Epidermal melanocyte (primary cell): ENCODE results near the gene LYZL1.
"Not testable (repeated sequence)": the region's sequence is repeated elsewhere in the genome, so short reads cannot be mapped to it uniquely, and the experiment has no call there.

Source experiments
- DNase-seq: peaks from one replicate; pipeline ENCODE4 v3.0.0; 2011; ENCODE audit warnings: low spot score; ENCODE audit not compliant: insufficient read length

LYZL1 gene

DNA sequence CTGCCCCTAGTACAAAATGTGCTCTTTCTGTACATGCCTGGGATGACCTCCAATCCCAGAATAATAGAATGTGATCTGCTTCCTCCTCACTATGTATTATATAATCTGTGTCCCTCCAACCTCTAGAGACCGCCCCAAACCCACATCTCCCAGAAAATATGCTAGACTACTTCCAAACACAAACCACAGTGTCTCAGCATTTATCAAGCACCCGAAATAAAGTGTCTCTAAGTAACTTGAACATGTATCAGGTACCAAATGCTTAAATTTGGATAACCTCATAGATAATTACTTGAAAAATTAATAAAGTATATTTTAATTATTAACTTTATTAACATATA, 16.1 kb downstream of the LYZL1 start:
- DNase-seq: no peak

DNA sequence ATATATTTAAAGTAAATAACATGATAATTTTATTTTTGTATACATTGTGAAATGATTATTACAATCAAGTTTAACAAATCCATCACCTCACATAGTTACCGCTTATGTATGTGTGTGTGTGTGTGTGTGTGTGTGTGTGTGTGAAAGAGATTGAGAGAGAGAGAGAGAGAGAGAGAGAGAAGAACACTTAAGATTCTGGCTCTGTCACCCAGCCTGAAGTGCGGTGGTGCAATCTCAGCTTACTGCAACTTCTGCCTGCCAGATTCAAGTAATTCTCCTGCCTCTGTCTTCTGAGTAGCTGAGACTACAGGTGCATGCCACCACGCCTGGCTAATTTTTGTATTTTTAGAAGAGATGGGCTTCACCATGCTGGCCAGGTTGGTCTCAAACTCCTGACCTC, 17.8 kb downstream of the LYZL1 start:
- DNase-seq: no peak

DNA sequence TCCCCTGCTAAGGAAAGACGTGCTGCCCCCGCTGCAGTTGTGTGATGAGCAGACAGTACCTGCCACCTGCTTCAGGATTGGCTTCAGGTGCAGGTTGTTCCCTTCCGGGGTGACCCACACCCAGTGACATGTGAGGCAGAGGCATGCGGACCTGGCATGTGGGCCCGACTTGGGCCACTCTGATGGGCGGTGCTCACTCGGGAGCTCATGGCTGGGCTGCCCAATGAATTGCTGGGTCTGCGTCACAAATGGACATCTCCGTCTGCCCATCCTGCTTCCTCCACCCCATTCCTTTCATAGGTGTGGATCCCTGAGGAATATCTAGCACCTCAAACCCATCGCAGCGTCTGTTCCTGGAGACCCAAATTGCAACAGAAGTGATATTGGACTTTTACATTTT, 19.3 kb downstream of the LYZL1 start:
- not testable (repeated sequence) for DNase-seq

DNA sequence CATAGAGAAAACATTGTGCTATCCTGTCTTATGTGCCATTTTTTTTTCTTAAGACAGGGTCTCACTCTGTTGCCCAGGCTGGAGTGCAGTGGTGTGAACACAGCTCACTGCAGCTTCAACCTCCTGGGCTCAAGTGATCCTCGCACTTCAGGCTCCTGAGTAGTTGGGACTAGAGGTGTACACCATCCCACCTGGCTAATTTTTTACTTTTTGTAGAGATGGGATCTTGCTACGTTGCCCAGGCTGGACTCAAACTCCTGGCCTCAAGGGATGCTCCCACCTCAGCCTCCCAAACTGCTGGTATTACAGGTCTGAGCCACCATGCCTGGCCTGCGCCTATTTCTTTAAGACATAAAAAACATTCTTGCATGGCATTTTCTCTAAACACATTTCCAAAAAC, 20.6 kb downstream of the LYZL1 start:
- no peak for DNase-seq

DNA sequence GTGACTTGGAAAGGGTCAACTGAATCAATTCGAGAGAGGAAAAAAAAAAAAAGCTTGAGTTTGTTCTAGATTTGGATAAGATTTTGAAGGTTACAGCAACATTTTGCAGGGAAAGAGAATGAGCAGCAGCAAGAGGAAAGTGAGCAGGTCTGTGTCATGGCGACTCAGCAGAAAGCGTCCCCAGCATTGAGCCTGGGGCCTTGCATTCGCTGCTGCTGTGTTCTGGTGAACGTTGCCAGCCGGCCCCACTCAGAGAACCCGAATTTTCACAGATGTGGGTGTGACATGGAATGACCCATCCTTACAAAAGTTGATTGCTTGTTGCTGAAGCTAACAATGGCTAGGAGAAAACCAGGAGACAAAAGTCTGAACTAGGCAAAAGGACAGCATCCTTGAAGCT, 21.6 kb downstream of the LYZL1 start:
- not testable (repeated sequence) for DNase-seq

DNA sequence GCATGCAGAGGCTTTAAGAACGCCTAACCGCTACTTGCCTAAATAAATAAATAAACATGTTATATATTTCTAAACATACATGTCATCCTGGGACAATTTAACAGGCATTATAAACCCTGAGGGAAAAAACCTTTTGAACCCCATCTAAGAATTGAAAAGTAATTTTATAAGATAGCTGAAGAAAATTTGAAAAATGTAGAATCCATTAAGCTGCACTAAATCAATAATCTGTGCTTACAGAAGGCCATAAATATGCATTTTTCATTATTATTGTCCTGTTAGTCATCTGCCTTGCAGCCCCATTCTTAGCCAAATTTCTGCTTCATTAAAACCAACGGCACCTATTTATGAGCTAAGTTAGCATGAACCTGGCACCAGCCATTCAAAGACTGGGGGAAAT, 24.2 kb downstream of the LYZL1 start:
- DNase-seq: no peak

DNA sequence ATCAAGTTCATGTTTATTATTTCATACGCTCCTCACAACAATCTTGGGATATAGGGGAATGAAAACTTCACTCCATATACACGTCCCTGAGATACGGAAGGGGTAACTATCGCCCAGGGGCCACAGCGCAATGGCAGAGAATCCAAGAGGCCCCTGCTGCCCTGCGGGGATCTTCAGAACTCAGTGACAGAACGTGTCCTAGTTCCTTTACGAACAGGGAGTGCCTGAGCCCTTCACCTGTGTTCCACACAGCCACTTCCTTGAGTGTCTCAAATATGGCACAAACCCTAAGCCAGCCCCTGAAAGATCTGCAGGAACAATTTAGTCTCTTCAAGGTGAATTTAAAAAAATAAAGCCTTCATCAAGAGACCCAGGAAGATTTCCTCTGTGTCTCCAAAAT, 25.9 kb downstream of the LYZL1 start:
- DNase-seq: no peak

DNA sequence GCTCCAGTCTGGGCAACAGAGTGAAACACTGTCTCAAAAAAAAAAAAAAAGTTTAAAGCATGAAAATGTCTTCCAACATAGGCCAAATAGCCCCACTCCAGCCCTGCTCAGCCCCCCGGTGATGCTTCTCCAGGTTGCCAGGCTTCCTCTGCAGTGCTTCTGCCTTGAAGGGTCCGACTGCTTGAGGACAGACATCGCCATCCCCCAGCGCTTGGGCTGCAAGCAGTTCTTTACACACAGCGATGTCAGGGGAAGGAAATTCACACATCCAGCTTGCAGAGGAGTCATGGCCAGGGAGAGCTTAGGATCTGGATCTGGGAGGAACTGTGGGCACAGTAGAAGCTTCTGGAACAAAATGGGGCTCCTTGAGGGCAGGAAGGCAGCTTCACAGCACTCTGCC, 26.9 kb downstream of the LYZL1 start:
- no peak for DNase-seq

DNA sequence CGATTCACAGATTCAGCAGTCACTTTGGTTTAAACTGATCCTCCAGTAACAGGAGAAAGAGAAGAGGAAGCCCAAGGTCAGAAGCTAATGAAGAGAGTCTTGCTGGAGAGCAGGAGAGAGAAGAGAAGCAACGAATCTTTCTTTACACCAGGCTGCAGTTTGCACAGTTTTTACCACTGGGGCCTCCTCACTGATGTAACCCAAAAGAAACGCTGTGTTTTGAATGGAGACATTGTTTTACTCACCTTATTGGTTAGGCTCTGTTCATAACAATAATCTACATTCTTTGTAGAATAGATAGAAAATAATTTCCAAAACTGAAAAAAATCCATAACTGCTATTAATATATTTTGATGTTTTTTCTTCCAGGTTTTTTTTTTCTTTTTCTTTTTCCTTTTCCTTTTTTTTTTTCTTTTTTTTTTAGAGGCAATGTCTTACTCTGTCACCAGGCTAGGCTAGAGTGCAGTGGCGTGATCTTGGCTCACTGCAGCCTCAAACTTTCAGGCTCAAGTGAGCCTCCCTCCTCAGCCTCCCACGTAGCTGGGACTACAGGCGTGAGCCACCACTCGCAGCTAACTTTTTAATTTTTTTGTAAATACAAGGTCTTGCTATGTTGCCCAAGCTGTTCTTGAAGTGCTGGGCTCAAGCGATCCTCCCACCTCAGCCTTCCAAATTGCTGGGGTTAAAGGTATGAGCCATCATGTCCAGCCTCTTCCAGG, 27.6 kb downstream of the LYZL1 start:
- DNase-seq: no peak

DNA sequence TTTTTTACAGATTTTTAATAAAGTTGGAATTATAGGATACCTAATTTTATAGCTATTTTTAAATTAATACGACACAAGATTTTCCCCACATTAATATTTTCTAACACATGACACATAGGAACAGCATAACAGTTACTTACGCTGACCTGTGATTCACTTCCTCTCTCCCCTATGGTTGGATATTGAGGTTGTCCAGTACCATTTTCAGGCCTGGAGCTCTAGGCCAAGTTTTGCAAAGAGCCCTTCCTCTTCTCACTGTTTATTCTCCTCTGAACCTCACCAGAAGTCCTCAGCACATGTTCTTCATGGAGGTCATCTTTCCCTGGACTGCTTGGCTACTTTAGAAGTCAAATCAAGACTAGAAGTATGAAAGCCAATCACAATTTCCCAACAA, 28.2 kb downstream of the LYZL1 start:
- no peak for DNase-seq

DNA sequence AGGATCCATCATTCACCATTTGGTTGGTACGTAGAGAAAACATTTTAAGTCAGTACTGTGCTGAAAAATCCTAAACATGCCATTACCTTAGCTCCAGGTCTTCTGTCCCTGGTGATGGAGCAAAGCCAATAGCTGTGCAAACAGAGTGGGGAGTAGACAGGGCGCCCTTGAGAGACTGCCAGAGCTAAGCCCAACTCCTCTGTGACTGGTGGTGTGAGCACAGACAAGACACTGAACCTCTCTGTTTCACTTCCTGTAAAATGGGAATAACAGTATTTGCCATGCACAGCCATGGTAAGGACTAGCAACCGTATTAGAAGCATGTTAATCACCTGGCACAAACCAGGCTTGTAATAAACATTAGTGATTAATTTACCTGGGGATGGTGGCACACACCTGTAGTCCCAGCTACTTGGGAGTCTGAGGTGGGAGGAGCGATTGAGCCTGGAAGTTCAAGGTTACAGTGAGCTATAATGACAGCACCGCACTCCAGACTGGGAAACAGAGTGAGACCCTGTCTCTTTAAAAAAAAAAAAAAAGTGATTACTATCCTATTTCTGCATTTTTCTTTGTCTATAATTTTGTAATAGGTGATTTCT, 28.7 kb downstream of the LYZL1 start:
- DNase-seq: no peak

DNA sequence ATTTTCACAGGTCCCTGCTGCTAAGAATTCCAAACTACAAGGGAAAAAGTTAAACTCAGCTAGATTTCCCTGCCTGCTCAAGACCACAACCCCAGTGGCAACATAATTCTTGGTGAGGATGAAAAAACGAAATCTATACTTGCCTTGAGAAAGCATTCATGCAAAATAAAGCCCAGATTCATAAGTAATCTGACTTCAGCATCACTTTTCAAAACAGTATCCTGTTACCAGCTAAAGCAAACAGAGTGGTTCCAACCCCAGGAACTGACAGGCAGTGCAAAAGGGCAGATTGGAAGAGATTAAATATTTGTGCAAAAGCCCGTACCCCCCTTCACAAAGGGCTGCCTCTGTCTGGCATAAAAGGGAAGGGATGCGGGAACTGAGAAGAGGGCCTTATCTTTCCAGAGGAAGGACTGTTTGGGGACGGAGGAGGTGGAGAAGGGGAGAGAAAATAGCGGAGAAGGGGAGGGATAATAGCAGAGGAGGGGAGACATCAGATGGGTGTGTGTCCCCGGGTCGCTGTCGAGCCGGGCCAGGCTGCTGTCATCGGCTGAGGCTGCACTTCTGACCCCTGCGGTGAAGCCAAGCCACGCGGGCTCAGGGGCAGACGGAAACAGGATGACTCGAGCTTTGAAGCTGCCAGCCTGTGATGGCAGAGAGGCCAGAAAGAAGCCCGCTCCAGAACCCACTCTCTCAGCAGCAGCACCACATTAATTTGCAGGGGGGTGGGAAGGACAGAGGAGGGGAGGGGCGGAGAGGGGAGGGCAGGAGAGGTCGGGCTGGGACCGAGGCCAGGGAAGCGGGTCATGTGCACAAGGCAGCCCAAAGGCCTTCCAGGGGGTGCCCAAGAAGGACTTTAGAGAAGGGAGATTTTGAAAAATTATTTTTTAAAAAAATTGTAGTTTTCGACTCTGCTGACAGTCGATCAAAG, 29.5 kb downstream of the LYZL1 start:
- not testable (repeated sequence) for DNase-seq

DNA sequence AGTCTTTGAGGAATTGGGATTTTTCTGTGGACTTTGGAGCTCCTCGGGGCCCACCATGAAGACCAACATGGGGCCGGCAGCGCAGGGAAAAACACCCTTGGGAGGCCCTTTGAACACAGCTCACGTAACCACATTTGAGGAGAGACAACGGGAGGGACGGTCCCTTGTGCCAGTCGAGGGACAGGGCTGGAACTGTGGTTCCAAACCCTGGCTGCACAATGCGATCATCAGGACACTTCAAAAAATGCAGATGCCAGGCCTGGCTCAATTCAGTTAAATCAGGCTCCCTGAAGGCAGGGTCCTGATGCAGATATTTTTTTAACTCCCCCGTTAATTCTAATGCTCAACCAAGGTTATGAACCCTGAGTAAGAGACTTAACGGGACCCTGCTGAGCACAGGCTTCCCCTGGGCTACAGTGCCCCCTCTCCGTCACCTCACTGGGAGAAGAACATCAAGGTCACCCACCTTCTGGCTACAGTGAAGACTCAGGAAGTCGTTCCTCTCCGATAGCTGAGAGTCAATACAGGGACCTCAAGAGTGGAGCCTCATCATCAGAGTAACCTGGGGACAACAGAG, 30.4 kb downstream of the LYZL1 start:
- no peak for DNase-seq

DNA sequence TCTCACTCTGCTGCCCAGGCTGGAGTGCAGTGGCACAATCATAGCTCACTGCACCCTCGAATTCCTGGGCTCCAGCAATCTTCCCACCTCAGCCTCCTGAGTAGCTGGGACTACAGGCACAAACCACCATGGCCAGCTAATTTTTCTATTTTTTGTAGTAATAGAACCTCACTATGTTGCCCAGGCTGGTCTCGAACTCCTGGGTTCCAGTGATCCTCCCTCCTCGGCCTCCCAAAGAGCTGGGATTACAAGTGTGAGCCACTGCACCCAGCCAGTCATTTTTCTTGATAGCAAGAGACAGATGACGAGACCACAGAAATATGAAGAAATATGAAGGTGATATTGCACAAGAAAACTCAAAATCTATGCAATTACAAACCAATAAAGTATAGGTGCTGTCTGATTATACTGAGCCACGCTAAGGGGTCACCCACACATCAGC, 31.8 kb downstream of the LYZL1 start:
- DNase-seq: not testable (repeated sequence)

DNA sequence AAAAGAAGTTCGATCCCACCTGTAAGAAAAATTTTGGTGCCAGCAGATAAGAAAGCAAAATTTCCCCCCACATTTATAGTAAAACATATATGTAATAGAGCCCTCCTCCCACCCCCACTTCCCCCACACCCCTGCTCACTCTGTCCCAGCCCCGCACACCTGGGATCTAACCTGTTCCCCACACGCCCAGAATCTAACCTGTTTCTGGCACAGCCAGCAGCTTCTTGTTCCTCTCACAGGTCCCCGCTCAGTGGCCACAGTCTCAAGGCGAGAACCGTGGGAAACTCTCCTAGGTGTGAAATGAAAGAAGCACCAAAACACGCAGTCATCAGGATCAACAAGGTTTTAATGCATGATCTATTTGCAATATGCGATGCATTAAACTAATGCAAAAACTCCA, 32.8 kb downstream of the LYZL1 start:
- DNase-seq: no peak

DNA sequence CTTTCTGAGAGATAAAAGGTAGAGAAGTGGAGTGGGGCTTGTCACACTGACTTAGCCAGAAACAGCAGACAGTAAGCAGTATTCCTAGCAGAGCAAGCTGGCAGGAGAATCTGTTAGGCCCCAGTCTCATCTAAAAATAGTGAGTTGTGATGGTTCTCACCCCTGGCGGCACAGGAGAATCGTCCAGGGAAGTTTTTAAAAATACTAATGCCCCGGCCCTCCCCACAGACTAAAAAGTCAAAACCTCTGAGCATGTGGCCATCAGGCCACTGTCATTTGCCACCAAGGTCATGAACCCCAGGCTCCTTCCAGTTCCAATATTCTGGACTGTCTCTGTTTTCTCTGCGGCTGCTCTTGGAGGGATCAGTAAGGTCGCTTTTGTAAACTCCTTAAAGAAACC, 34.0 kb downstream of the LYZL1 start:
- no peak for DNase-seq

DNA sequence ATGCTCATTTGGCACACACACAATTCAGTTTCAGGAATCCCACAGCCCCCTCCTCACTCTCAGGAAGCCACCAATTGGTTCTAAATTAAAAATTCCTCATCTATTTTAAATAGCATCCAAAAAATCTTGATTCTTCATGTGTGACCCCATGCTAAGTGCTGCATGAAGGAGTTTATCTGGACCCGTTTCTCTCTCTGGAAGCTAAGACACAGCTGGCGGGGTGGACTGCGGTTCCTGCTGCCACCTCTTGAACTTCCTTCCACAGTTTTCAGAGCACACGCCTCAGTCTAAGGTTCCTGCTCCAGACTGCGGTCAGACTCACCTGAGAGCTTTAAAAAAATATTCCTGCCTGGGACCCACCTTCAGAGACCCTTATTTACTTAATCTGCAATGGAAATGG, 34.5 kb downstream of the LYZL1 start:
- DNase-seq: no peak

DNA sequence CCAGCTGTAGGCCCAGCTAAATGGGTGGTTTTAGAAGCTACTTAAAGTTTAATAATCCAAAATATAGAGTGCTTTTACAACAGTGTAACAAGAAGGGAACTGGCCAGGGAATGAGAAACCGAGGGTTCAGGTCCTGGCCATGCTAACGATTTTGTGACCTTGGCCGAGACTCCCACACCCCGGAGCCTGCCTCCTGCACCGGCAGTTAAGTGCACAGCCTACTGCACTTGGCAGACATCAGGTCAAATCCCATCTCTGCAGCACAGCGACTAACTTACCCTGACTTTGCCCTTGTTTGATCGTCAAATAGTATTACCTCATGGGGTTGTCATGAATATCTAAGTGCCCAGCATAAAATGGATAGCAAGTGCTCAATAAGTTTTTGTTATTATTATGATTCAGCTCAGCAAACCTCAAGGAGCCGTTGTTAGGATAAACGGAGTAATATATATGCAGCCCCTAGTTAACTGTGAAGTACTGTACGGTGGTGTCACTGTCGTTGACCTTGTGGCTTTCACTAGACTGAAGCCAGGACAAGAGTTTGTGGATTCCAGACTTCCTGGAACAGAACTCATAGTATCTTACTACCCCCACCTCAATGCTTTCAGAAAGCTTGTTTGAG, 35.5 kb downstream of the LYZL1 start:
- no peak for DNase-seq

DNA sequence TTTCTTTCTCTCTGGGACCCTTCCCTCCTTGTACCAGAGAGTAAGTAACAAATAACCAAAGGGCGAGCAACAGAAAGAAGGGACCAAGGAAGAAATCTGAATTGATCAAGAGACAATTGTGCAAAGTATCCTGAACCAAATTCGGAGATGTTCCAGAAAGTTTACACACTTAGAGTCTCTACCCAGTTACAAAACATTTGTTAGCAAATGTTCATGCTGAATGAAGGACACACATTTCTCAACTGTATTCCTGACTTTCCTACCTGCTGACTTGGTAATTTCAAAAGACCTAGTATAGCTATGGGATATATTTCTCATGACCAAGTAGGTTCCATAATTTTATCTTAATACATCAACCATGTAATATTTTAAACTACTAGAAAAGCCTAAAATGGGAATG, 37.4 kb downstream of the LYZL1 start:
- no peak for DNase-seq

DNA sequence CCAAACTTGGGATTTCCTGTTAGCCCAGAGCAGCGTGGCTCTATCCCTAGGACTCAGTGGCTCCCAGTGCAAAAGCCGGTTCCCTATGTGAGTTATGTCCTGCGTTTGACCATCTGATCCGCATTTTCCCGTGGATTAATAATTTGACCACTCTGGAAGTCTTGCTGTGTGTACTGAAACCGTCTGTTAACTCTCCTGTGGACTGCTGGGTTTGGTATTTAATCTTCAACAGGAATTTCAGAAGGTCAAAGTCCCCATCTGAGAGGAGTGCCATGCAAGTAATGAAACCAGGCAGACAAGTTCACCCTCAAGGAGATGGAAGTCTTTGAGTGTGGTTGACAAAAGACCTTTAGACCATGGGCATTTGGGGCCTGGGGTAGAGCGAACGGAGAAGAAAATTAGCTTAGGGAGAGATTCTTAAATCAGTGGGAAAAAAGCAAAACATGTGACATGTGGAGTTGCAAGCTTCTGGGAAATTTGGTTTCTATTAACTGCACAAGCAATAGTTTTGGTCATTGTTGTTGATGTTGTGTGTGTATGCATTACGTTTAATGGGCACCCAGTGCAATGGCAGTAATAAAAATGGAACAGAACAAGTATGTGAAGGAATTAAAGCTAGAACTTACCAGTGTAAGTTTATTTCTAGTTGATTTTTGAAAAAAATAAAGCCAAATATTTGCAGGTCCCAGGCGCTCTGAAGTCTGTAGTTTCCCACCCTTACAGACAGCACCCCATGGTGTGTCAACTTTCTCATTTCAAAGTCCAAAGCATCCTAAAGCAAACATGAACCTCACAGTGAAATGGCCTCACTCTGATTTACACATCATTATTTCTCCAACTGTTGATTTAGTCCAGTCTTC, 38.2 kb downstream of the LYZL1 start:
- DNase-seq: no peak

DNA sequence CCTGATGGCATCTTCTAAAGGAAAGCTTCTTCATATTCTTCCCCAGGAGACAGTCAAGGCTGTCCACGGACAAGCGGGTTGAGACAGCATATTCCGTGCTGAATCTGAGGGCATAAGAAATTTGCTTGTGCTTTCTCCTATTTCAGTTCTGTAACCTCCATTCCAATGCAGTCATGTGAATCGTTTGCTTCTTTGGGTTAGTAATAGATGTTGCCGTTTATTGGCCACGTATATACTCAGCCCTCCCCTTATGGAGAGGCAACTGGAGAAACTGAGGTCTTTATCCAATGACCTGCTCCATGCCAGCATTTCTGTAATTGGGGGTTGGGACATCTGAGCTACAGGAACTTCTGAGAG, 38.9 kb downstream of the LYZL1 start:
- DNase-seq: no peak
